ENCODE measurements around the gene PNO1. TPM values are rescaled to one million over a fixed set of nuclear protein-coding genes. Genes with fewer than 3 reads are reported as not detected.

PNO1 gene
- total and polyA plus RNA-seq, 9 of the 15 experiments (the other 6 are each of a cell fraction or from before 2014, with no cell fraction given) = 11.8 to 81.7 (median 41.1) TPM

DNA sequence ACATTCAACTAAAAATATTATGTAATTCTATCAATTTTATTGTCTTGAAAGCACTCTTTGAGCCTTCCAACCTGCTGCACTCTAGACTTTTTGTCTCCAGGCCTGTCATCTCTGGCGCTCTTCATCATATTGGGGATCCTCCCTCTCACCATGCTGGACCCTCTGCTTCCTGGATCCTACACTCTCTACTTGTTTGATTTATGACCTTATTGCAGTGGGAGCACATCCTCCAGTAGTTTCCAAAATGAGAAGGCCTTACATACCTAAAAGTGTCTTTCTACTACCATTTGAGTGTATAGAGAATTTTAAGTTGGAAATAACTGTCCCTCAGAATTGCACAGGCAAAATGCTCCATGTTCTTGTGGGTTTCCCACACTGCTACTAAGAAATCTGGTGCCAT, 25.2 kb downstream of the PNO1 start:
- H3K27ac ChIP-seq (ENCODE audit: extremely low read depth, low read depth, low read length) = no peak overlapping the region
- FAIRE-seq = no peak
- no peaks in the 10 kb centered on the region for H4K20me1 ChIP-seq (replicated peaks; ENCODE audit: control insufficient read depth, insufficient read depth, low read length)
- WGBS (ENCODE audit: insufficient coverage, low coverage, missing lambda C conversion rate) = 94% methylated on average over 1 of the region's 1 CpG
- TF ChIP-seq, protein P1, sequence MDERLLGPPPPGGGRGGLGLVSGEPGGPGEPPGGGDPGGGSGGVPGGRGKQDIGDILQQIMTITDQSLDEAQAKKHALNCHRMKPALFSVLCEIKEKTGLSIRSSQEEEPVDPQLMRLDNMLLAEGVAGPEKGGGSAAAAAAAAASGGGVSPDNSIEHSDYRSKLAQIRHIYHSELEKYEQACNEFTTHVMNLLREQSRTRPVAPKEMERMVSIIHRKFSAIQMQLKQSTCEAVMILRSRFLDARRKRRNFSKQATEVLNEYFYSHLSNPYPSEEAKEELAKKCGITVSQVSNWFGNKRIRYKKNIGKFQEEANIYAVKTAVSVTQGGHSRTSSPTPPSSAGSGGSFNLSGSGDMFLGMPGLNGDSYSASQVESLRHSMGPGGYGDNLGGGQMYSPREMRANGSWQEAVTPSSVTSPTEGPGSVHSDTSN (CRISPR knock-in tag; IDR thresholded peaks at IDR 0.05; ENCODE audit: low read depth) = no peak
- TF ChIP-seq, protein P1 (tag; conservative IDR thresholded peaks at IDR 0.05; ENCODE audit: low read depth) = peak; percentile 69
- TF ChIP-seq, protein P2, sequence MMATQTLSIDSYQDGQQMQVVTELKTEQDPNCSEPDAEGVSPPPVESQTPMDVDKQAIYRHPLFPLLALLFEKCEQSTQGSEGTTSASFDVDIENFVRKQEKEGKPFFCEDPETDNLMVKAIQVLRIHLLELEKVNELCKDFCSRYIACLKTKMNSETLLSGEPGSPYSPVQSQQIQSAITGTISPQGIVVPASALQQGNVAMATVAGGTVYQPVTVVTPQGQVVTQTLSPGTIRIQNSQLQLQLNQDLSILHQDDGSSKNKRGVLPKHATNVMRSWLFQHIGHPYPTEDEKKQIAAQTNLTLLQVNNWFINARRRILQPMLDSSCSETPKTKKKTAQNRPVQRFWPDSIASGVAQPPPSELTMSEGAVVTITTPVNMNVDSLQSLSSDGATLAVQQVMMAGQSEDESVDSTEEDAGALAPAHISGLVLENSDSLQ (IDR thresholded peaks at IDR 0.05) = peak; percentile 59
- TF ChIP-seq STAT5A (IDR thresholded peaks at IDR 0.05; ENCODE audit: borderline replicate concordance, low read length) = no peak
- TF ChIP-seq MEIS2 (IDR thresholded peaks at IDR 0.05; ENCODE audit: partially characterized antibody) = peak; percentile 63
- 0 out of 2 replicates have a peak, but pooled peaks have one; percentile 24 for TF ChIP-seq POLR2AphosphoS5 (IDR thresholded peaks at IDR 0.05; ENCODE audit: control insufficient read depth, insufficient read depth, low read depth, low read length)
- POLR2A ChIA-PET = interaction anchor here (0.7 kb wide), 1 partner anchor 75 kb away, joined by 4 read pairs; no protein-coding TSS in a partner anchor
- CTCF ChIA-PET (ENCODE audit: low intra/inter-chr PET ratio) = no interaction called here
- peaks cover 40% of the 10 kb centered on the region for H3K79me2 ChIP-seq (ENCODE audit: control insufficient read depth, insufficient read depth, low read length)
- no peak for DNase-seq (ENCODE audit: extremely low read depth in 1 of 4, low spot score in 3 of 4)
- 0 out of 4 replicates have a peak overlapping the region, but pooled peaks of 1 of the 2 experiments have one; percentile 39 for H3K9ac ChIP-seq (ENCODE audit: insufficient read depth in 1 of 2, low read depth in 2 of 2, low read length in 2 of 2)
- in situ Hi-C loops (cut with MboI) (no loop called here), intact Hi-C loops (cut with micrococcal nuclease) (loop anchor here (10.0 kb wide), 1 partner anchor 62 kb away; no protein-coding TSS in a partner anchor)
- H3K4me1 ChIP-seq (replicated peaks in 1 of 2; ENCODE audit: control insufficient read depth in 2 of 2, insufficient read depth in 2 of 2, low read length in 2 of 2) = no peaks in the 10 kb centered on the region; a peak in 1 of 5 replicates
- H3K9me1 ChIP-seq (ENCODE audit: control insufficient read depth, insufficient read depth, low read length) = no peaks in the 10 kb centered on the region
- BruUV-seq (replicated peaks) = no TSS peak
- no peak; the same call in 2 of the 3 replicates for ATAC-seq
- no peak overlapping the region for H3K4me3 ChIP-seq
- no peak overlapping the region for H2AFZ ChIP-seq (ENCODE audit: low read depth, low read length)
- no peak overlapping the region for H3K4me2 ChIP-seq (ENCODE audit: insufficient read depth, low read length)
- H3K9me3 ChIP-seq (replicated peaks; ENCODE audit: control insufficient read depth, insufficient read depth, low read depth, low read length) = no peaks in the 10 kb centered on the region
- H3K36me3 ChIP-seq (ENCODE audit: control insufficient read depth, insufficient read depth, low read length) = peaks cover 74% of the 10 kb centered on the region
- no peaks in the 10 kb centered on the region for H3K27me3 ChIP-seq (ENCODE audit: control insufficient read depth in 2 of 2, insufficient read depth in 2 of 2, low read length in 2 of 2)
